ENCODE results near the gene EDN1.

DNA sequence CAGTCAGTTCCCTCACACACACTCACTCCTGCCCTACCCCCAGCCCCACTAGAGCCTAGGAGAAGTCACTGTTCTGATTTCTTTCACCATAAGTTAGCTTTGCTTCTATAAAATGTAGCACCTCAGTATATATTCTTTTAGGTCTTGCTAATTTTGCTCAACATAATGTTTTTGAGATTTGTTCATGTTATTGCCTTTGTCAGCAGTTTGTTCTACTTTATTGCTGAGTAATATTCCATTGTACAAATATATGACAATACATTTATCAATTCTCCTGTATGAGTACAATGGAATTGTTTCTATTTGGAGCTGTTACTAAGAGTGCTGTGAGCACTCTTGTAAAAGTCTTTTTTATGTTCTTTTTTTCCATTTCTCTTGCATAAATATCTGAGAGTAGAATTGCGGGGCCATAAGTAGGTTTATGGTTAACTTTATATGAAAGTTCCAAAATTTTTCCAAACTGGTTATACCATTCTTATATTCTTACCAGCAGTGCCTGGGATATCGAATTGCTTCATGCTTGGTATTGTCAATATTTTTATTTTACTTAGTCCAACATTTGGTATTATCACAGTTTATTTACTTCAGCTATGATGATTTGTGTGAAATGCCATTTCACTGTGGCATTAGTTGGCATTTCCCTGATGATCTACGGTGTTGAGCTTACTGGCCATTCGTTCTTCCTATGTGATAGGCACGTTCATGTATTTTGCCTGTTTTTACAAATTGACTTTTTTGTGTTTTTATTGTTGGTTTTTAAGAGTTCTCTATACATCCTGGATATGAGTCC lies 25.3 kb downstream of the EDN1 start:
- TF ChIP-seq, protein P1, sequence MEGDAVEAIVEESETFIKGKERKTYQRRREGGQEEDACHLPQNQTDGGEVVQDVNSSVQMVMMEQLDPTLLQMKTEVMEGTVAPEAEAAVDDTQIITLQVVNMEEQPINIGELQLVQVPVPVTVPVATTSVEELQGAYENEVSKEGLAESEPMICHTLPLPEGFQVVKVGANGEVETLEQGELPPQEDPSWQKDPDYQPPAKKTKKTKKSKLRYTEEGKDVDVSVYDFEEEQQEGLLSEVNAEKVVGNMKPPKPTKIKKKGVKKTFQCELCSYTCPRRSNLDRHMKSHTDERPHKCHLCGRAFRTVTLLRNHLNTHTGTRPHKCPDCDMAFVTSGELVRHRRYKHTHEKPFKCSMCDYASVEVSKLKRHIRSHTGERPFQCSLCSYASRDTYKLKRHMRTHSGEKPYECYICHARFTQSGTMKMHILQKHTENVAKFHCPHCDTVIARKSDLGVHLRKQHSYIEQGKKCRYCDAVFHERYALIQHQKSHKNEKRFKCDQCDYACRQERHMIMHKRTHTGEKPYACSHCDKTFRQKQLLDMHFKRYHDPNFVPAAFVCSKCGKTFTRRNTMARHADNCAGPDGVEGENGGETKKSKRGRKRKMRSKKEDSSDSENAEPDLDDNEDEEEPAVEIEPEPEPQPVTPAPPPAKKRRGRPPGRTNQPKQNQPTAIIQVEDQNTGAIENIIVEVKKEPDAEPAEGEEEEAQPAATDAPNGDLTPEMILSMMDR (IDR thresholded peaks at IDR 0.05; ENCODE audit: borderline replicate concordance, extremely low read depth, low read length, poor library complexity, severe bottlenecking) = no peak
- TF ChIP-seq EZH2 (IDR thresholded peaks at IDR 0.05; ENCODE audit: borderline replicate concordance, low read depth, low read length, severe bottlenecking) = no peak

All from DND-41 (cell line).